IgD-negative memory B cell (primary cell): Measurements from ENCODE around the gene GPAM. TPM values are rescaled to one million over a fixed set of nuclear protein-coding genes. Genes with fewer than 3 reads are reported as not detected.
A peak's percentile ranks its signal among the peaks of the same experiment; 100 is the strongest.
"Not testable (repeated sequence)": the region's sequence is repeated elsewhere in the genome, so short reads cannot be mapped to it uniquely, and the experiment has no call there.

Experiments
- H3K27ac Mint-ChIP-seq, 3 donors: one replicate each; pipeline ENCODE4 v1.8.0; 2020 to 2022; ENCODE audit warnings: mild to moderate bottlenecking in 3 of 3, mixed read lengths in 3 of 3, moderate library complexity in 1 of 3
- H3K27me3 Mint-ChIP-seq: one replicate; pipeline ENCODE4 v1.8.0; 2021; ENCODE audit warnings: mixed read lengths
- H3K36me3 Mint-ChIP-seq: one replicate; pipeline ENCODE4 v1.8.0; 2020; ENCODE audit warnings: mild to moderate bottlenecking, mixed read lengths
- H3K4me1 Mint-ChIP-seq, 3 donors: one replicate each; pipeline ENCODE4 v1.8.0; 2020 to 2022; ENCODE audit warnings: mixed read lengths in 3 of 3, mild to moderate bottlenecking in 1 of 3
- H3K4me3 Mint-ChIP-seq, 4 donors: one replicate each; pipeline ENCODE4 v1.8.0; 2020 to 2022; ENCODE audit warnings: mild to moderate bottlenecking in 4 of 4, mixed read lengths in 4 of 4, moderate library complexity in 3 of 4
- H3K9me3 Mint-ChIP-seq, 3 donors: one replicate each; pipeline ENCODE4 v1.8.0; 2020 to 2021; ENCODE audit warnings: mixed read lengths in 3 of 3, mild to moderate bottlenecking in 1 of 3
- polyA plus RNA-seq: library from polyadenylated mRNA; unstranded; fragments of 300-500 nt; fragmentation: Illumina TruSeq; gene quantifications from one replicate; pipeline ENCODE4 v1.2.3, GENCODE V29; 2021

Gene GPAM
- polyA plus RNA-seq, 1 donor from 2014 or later: 2.5 TPM

DNA sequence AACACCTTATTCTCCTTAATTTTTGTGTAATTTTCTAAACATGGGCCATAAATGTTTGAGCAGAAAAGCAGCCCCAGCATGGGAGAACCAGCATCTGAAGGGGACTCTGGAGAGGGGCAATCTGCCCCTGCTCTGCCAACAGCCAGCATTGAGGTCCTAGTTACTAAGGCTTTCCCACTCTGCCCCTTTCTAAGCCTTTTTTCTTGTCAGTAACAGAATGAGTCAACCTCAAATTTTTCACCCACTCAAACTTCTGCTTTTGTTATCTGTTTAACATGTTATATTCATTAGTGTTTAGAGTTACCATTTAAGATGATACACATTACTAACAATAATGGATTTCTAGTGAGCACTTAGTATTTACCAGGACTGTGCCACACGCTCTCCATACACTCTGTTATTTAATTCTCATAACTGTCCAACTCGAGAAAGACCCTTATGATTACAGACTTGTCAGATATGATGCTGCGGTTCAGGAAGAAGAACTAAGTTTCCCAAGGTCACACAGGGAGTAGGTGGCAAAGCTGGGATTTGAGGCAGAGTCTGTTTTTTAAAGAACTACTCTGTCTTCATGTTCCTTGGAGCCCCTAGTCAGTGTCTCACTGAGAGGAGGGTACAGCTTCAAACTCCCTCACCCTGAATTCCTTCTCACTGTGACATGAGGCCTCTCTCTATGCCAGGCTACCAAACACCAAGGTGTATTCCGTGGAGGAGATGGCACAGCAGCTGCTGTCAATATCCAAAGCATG lies 19.9 kb upstream of the GPAM start:
- Mint-ChIP-seq H3K27me3 (peaks cover 2% of the 10 kb centered on the region), H3K36me3 (peaks cover 2% of the 10 kb centered on the region), H3K4me1 (peaks cover 4 to 8% (median 5%) of the 10 kb centered on the region in 3 donors), H3K27ac (no peak overlapping the region), H3K4me3 (peak overlapping the region in 2 of 4 donors; percentile 5 to 58), H3K9me3 (peaks cover 0 to 2% (median 0%) of the 10 kb centered on the region in 3 donors)

DNA sequence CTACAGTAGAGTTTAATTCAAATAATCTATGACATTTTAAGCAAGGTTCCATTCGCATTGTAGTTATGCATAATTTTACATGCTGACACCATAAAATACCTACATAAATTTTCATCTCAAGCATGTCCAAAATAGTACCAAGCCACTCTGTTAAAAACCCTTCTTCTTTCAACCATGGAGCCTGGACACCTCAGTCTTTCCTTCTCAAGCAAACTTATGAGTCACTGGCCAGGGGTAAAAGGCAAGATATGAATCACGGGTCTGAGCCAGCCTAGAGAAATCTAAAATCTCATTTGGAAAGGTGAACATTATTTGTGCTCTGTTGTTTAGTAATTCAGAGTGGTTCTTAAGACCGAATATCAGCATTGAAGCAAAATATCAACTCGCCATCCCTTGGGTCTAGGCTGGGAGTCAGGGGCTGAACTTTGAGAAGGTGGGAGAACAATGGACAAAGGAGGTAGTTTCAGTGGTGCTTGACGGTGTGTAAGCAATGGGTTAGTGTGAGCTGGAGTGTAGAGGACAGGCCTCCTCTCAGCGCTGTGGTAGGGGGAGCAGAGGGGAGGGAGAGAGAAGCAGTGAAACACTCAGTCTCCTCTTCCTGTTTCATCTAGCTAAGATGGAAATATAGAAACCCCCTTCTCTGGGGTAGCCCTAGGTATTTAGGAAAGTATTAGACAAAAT lies 19.1 kb upstream of the GPAM start:
- Mint-ChIP-seq H3K27ac (no peak overlapping the region), H3K4me1 (peaks cover 4 to 8% (median 5%) of the 10 kb centered on the region in 3 donors), H3K36me3 (peaks cover 2% of the 10 kb centered on the region), H3K27me3 (peaks cover 2% of the 10 kb centered on the region), H3K4me3 (peak overlapping the region in 1 of 4 donors; percentile 39), H3K9me3 (peaks cover 0 to 2% (median under 1%) of the 10 kb centered on the region in 3 donors)

DNA sequence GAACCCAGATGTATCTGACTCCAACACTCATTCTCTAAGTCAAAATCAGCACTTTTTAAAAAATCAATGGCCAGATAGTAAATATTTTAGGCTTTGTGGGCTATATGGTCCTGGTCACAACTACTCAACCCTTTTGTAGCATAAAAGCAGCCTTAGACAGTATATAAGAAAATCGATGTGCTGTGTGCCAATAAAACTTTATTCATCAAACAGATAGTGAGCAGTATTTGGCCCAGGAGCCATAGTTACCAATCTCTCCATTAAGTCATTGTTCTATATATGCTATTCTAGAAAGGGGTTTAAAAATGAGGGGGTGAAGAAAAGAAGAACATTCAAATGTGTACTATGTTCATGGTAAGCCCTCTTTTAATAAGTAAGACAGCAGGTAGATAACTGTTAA lies 18.5 kb upstream of the GPAM start:
- Mint-ChIP-seq H3K4me3 (no peak overlapping the region), H3K27me3 (peaks cover 2% of the 10 kb centered on the region), H3K27ac (no peak overlapping the region), H3K36me3 (peaks cover 2% of the 10 kb centered on the region), H3K9me3 (peaks cover 0 to 2% (median 2%) of the 10 kb centered on the region in 3 donors), H3K4me1 (peaks cover 4 to 8% (median 5%) of the 10 kb centered on the region in 3 donors)

DNA sequence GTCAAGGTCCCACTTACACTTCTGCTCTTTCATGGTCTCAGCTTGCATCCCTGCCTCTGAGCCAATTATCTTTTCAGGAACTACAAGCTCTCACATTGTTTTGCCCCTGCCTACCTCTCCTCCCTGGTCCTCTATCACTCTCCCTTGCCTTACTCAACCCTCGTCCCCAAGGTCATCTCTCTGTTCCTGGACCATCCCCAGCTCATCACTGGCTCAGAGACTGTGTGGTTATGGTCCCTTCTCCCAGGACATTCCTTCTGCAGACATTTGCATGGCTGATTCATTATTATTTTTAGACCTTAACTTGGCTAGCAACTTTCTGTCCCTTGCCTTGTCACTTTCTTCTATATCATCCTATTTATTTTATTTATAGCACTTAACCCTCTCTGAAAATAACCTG lies 17.8 kb upstream of the GPAM start:
- H3K27me3 Mint-ChIP-seq: peaks cover 2% of the 10 kb centered on the region
- no peak overlapping the region for H3K27ac Mint-ChIP-seq
- H3K36me3 Mint-ChIP-seq: peaks cover 2% of the 10 kb centered on the region
- H3K4me3 Mint-ChIP-seq: no peak overlapping the region
- H3K4me1 Mint-ChIP-seq: peaks cover 4 to 8% (median 5%) of the 10 kb centered on the region in 3 donors
- H3K9me3 Mint-ChIP-seq: peaks cover 0 to 2% (median 0%) of the 10 kb centered on the region in 3 donors

DNA sequence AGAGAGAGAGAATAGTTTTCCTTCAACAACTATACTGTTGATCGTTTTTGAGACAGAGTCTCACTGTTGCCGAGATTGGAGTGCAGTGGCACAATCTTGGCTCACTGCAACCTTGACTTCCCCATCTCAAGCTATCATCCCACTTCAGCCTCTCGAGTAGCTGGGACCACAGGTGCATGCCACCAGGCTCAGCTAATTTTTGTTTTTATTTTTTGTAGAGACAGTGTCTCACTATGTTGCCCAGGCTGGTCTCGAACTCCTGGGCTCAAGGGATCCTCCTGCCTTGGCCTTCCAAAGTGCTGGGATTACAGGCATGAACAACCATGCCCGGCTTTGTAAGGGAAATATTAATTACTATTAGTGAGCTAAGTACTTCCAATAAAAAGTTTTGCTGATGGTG lies 16.7 kb upstream of the GPAM start:
- not testable (repeated sequence) for H3K27me3 Mint-ChIP-seq, H3K36me3 Mint-ChIP-seq

DNA sequence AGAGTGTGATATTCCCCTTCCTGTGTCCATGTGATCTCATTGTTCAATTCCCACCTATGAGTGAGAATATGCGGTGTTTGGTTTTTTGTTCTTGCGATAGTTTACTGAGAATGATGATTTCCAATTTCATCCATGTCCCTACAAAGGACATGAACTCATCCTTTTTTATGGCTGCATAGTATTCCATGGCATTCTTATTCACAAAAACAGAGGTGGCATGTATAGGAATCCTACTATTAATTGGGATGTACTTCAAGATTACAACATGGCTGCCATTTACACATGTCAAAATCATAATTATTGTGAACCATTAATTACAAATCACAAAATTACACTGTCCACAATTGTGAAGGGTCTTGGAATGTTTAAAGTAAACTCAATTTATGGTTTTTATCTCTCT lies 14.1 kb upstream of the GPAM start:
- not testable (repeated sequence) for H3K4me1 Mint-ChIP-seq, H3K27ac Mint-ChIP-seq, H3K27me3 Mint-ChIP-seq, H3K36me3 Mint-ChIP-seq, H3K4me3 Mint-ChIP-seq, H3K9me3 Mint-ChIP-seq

More for the DNA sequence above, 16.7 kb upstream of the GPAM start:
- not testable (repeated sequence) for H3K27ac Mint-ChIP-seq, H3K4me1 Mint-ChIP-seq, H3K9me3 Mint-ChIP-seq, H3K4me3 Mint-ChIP-seq

DNA sequence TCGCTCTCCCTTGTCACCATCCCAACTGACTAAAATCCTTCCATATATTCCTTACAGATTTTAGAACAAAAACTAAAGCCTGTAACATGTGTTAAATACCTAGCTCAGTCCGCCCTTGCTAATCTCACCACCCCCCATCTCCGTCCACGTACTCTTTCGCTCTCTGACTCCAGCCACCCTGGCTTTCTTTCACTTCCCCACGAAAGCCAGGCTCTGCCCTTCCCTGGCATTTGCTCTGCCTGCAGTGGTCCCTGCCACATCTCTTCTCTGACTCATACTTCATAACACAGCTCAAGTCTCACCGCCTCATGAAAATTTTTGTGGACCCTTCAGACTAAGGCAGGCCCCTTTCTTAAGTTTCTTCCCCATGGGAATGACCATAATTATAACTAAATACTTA lies 11.7 kb upstream of the GPAM start:
- Mint-ChIP-seq H3K27me3 (no peaks in the 10 kb centered on the region), H3K36me3 (no peaks in the 10 kb centered on the region), H3K9me3 (peaks cover 0 to 2% (median 0%) of the 10 kb centered on the region in 3 donors), H3K4me3 (no peak overlapping the region), H3K4me1 (peaks cover 0 to 1% (median 0%) of the 10 kb centered on the region in 3 donors), H3K27ac (no peak overlapping the region)

DNA sequence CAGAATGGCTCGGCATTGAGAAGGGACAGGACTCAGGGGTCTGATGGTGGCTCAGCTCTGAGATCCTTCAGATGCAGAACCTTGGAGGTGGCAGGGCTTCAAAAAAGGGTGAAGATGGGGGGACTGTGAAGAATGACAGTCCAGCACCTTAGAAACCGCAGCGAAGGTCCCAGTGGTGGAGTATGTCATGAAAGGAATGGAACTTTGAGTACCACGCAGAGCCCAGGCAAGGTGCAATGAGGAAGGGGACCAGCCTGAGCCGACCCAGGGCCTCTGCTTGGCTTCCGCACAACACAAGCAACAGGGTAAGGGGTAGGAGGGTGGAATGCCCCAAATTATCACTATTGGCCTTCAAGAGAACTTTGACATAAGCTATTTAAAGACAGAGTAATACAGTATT lies 8.2 kb upstream of the GPAM start:
- H3K27me3 Mint-ChIP-seq: no peaks in the 10 kb centered on the region
- peak overlapping the region in 1 of 3 donors; percentile 48 for H3K27ac Mint-ChIP-seq
- peaks cover 0 to 1% (median 0%) of the 10 kb centered on the region in 3 donors for H3K4me1 Mint-ChIP-seq
- H3K36me3 Mint-ChIP-seq: peaks cover 1% of the 10 kb centered on the region
- no peak overlapping the region for H3K4me3 Mint-ChIP-seq
- H3K9me3 Mint-ChIP-seq: no peaks in the 10 kb centered on the region

DNA sequence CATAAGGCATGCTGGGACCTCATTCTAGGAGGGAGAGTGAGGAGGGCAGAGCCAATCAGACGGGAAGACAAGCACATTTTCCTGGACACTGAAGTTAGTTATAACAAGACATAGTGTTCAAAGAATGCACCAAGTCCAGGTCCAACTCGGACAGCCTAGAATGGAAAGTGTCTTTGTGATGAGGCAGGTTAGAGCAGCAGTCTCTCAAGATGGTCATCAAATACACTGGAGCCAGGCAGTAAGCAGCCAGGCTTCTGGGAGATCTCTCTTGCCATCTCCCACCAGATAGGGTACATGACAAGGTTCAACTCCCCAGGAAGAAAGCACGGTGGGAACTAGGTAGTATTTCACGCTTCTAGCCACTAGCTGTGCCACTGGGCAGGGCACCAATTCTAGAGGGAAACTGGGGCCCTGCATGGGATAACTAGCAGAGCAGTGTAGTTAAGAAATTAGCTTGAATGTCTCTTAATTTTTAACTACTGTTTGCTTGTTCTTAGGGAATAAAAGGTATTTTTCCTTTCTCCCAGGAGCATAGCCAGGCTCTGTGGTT lies 7.6 kb upstream of the GPAM start:
- peaks cover 0 to 1% (median 0%) of the 10 kb centered on the region in 3 donors for H3K4me1 Mint-ChIP-seq
- peaks cover 2% of the 10 kb centered on the region for H3K27me3 Mint-ChIP-seq
- peaks cover 0 to 3% (median 0%) of the 10 kb centered on the region in 3 donors for H3K9me3 Mint-ChIP-seq
- H3K27ac Mint-ChIP-seq: no peak overlapping the region
- H3K36me3 Mint-ChIP-seq: peaks cover 1% of the 10 kb centered on the region
- H3K4me3 Mint-ChIP-seq: no peak overlapping the region

DNA sequence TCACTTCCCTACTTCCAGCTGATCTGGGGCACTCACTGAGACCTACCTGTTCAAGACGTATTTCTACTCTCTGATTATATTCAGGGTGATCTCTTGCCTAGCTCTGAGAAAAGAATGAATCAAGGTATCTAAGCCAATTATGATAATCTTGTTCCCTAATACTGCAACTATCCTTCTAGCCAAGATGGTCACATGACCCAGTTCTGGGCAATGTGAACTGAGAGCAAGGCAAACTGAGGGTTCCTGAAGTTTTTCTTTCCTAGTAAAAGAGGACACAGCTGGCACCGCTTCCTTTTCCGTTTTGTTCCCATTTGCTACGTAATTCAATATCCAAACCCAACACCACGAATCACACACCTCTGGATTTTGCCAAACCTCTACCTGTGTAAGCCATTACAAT lies 5.9 kb upstream of the GPAM start:
- H3K27me3 Mint-ChIP-seq: peaks cover 2% of the 10 kb centered on the region
- H3K36me3 Mint-ChIP-seq: peaks cover 5% of the 10 kb centered on the region
- H3K4me1 Mint-ChIP-seq: peaks cover 0 to 4% (median 3%) of the 10 kb centered on the region in 3 donors
- H3K27ac Mint-ChIP-seq: no peak overlapping the region
- no peak overlapping the region for H3K4me3 Mint-ChIP-seq
- peaks cover 0 to 7% (median 4%) of the 10 kb centered on the region in 3 donors for H3K9me3 Mint-ChIP-seq

DNA sequence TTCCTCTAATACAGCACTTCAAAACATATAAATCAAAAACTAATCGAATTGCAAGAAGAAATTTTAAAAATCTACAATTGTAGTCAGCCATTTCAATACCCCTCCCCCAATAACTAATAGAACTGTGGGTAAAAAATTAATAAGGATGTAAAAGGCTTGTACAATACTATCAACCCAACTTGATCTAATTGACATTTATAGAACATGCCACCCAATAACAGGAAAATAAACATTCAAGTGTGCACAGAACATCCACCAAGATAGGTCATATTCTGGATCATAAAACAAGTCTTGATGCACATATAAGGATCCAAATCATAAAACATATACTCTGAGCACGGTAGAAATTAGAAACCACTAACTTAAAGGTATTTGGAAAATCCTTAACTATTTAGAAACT lies 4.0 kb upstream of the GPAM start:
- peaks cover 2% of the 10 kb centered on the region for H3K27me3 Mint-ChIP-seq
- peaks cover 0 to 7% (median 4%) of the 10 kb centered on the region in 3 donors for H3K9me3 Mint-ChIP-seq
- no peak overlapping the region for H3K27ac Mint-ChIP-seq
- H3K4me3 Mint-ChIP-seq: no peak overlapping the region
- peaks cover 0 to 16% (median 11%) of the 10 kb centered on the region in 3 donors for H3K4me1 Mint-ChIP-seq
- peaks cover 7% of the 10 kb centered on the region for H3K36me3 Mint-ChIP-seq

DNA sequence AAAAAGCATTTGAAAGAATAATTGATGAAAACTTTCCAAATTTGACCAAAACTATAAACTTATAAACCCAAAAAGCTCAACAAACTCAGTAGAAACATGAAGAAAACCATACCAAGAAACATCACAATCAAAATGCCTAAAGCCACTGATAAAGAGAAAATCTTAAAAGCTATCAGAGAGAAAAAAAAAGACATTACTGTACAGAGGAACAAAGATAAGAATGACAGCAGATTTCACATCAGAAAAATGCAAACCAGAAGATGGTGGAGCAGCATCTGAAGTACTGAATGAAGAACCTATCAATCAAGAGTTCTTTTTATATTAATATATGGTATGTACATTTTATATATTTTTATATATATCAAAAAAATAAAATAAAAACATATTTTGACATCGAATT lies 2.4 kb upstream of the GPAM start:
- Mint-ChIP-seq H3K9me3 (peaks cover 0 to 7% (median 4%) of the 10 kb centered on the region in 3 donors), H3K27me3 (peaks cover 2% of the 10 kb centered on the region), H3K4me1 (peaks cover 0 to 18% (median 11%) of the 10 kb centered on the region in 3 donors), H3K27ac (peak overlapping the region in 1 of 3 donors; percentile 11), H3K4me3 (peak overlapping the region in 2 of 4 donors; percentile 23 to 90), H3K36me3 (peaks cover 7% of the 10 kb centered on the region)

DNA sequence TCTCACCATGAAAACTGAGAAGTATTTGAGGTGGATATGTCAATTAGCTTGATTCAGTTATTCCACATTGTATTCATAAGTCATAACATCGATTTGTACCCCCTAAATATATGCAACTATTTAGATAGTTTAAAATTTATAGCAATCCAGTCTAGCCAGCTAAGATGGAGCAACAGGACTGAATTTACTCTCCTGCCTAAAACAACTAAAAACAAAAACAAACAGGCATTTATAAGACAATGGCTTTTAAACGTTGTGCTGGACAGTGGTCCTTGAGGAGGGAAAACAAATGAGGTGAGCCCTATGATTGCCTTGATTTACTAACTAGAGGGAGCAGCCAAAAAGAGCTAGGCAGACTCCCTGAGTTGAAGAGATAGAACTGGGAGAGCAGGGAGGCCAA lies 814 bp upstream of the GPAM start:
- peaks cover 7% of the 10 kb centered on the region for H3K36me3 Mint-ChIP-seq
- peaks cover 0 to 18% (median 11%) of the 10 kb centered on the region in 3 donors for H3K4me1 Mint-ChIP-seq
- peak overlapping the region; percentile 70 to 98 (median 96) for H3K27ac Mint-ChIP-seq
- H3K4me3 Mint-ChIP-seq: peak overlapping the region; percentile 11 to 97 (median 84)
- peaks cover 0 to 7% (median 4%) of the 10 kb centered on the region in 3 donors for H3K9me3 Mint-ChIP-seq
- H3K27me3 Mint-ChIP-seq: peaks cover 2% of the 10 kb centered on the region

DNA sequence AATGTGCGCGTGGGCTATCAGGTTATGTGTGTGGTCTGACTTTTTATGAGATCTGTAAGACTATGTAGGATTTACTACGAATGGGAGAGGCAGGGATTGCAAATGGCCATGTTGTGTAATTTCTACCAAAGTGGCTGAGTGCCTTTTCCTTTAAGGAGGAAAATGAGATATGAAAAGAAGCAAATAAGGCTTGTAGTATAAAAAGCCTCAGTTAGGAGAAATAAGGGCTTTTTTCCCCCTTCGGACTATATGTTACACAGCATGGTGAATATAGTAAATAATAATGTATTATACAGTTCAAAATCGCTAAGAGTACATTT lies 447 bp upstream of the GPAM start:
- Mint-ChIP-seq H3K27me3 (peaks cover 2% of the 10 kb centered on the region), H3K36me3 (peaks cover 7% of the 10 kb centered on the region), H3K27ac (peak overlapping the region; percentile 70 to 98 (median 96)), H3K4me1 (peaks cover 0 to 18% (median 11%) of the 10 kb centered on the region in 3 donors), H3K9me3 (peaks cover 0 to 7% (median 4%) of the 10 kb centered on the region in 3 donors), H3K4me3 (peak overlapping the region; percentile 81 to 97 (median 92))

DNA sequence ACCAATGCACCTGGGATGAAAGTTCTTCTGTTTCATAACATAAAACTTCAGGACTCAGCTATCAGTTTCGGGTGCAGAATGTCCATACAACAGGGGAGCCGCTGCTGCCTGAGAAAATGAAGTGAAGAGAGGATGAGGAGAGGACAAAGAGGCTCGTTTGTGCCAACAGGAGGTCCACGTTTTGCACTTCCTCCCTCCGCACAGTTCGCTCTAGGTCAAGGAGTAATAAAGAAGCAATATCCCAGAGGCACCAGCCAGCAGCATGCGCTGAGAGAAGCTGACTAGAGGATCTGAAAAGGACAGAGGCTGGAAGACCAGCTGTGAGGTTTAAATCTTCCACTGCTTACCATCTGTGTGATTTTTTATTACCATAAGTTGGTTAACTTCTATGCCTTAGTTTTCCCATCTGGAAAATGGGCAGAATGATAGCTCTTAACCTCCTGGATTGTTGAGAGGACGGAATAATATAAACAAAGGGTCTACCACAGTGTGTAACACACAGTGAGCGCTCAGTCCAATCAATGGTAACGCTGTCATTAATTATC lies 709 bp downstream of the GPAM start:
- peaks cover 0 to 7% (median 4%) of the 10 kb centered on the region in 3 donors for H3K9me3 Mint-ChIP-seq
- peaks cover 0 to 18% (median 11%) of the 10 kb centered on the region in 3 donors for H3K4me1 Mint-ChIP-seq
- H3K36me3 Mint-ChIP-seq: peaks cover 7% of the 10 kb centered on the region
- peaks cover 2% of the 10 kb centered on the region for H3K27me3 Mint-ChIP-seq
- H3K27ac Mint-ChIP-seq: peak overlapping the region; percentile 70 to 98 (median 96)
- peak overlapping the region; percentile 81 to 97 (median 92) for H3K4me3 Mint-ChIP-seq
